CD14-positive monocyte (primary cell): ENCODE measurements around the gene HAPLN2. TPM values are rescaled to one million over a fixed set of nuclear protein-coding genes. Genes with fewer than 3 reads are reported as not detected.

ENCODE experiments used
- DNase-seq, 3 donors: peaks; one replicate each; pipeline ENCODE4 v3.0.0-alpha.2; 2011 to 2022
- H2AFZ ChIP-seq: 2 replicates; pipeline ENCODE4 v1.6.0; 2012; ENCODE audit warnings: mild to moderate bottlenecking, low read depth, low read length, inconsistent platforms; ENCODE audit not compliant: insufficient read depth, poor library complexity, severe bottlenecking
- H3K27ac ChIP-seq, 2 donors: 1 replicate in 1 of 2; 2 replicates in 1 of 2; pipeline ENCODE4 v1.5.1; 2012 to 2013; ENCODE audit warnings: low read length in 2 of 2, control low read depth in 1 of 2, inconsistent platforms in 1 of 2, low read depth in 1 of 2, mild to moderate bottlenecking in 1 of 2
- H3K27me3 ChIP-seq, 2 donors: one replicate each; pipeline versions ENCODE4 v1.6.0 to v1.6.1; 2011 to 2013; ENCODE audit warnings: low read length in 2 of 2; ENCODE audit not compliant: control insufficient read depth in 2 of 2, insufficient read depth in 2 of 2
- H3K36me3 ChIP-seq, 2 donors: replicated peaks in 1 of 2; 1 replicate in 1 of 2; 2 replicates in 1 of 2; pipeline versions ENCODE4 v1.5.1 to v1.6.1; 2012 to 2013; ENCODE audit warnings: low read length in 2 of 2, control low read depth in 1 of 2, inconsistent platforms in 1 of 2, mild to moderate bottlenecking in 1 of 2; ENCODE audit not compliant: insufficient read depth in 2 of 2, control insufficient read depth in 1 of 2
- H3K4me1 ChIP-seq, 2 donors: 1 replicate in 1 of 2; 2 replicates in 1 of 2; pipeline versions ENCODE4 v1.5.1 to v1.6.1; 2012 to 2013; ENCODE audit warnings: low read length in 2 of 2, control low read depth in 1 of 2, inconsistent platforms in 1 of 2, mild to moderate bottlenecking in 1 of 2, moderate library complexity in 1 of 2; ENCODE audit not compliant: insufficient read depth in 2 of 2, control insufficient read depth in 1 of 2
- H3K4me2 ChIP-seq: replicated peaks from 2 replicates; pipeline ENCODE3; 2012; ENCODE audit warnings: low read length, moderate library complexity, mild to moderate bottlenecking; ENCODE audit not compliant: poor library complexity, severe bottlenecking; ENCODE audit errors: extremely low read depth
- H3K4me3 ChIP-seq, 3 experiments: fragments of 200-600 bp in 1 of 3; sonication (generic) in 1 of 3; replicated peaks in 1 of 3; 1 replicate in 2 of 3; 2 replicates in 1 of 3; pipeline ENCODE4 v1.5.1; 2011 to 2013; ENCODE audit warnings: low read length in 3 of 3, mild to moderate bottlenecking in 3 of 3, control low read depth in 2 of 3, low read depth in 2 of 3, inconsistent platforms in 1 of 3, moderate library complexity in 1 of 3
- H3K79me2 ChIP-seq: 2 replicates; pipeline ENCODE4 v1.6.0; 2012; ENCODE audit warnings: mild to moderate bottlenecking, control low read depth, inconsistent platforms, low read length, moderate library complexity; ENCODE audit not compliant: insufficient read depth
- H3K9ac ChIP-seq: 2 replicates; pipeline ENCODE4 v1.6.0; 2017; ENCODE audit warnings: low read length, mild to moderate bottlenecking; ENCODE audit not compliant: insufficient read depth, poor library complexity, severe bottlenecking
- H3K9me3 ChIP-seq, 2 donors: replicated peaks in 1 of 2; 1 replicate in 1 of 2; 2 replicates in 1 of 2; pipeline versions ENCODE4 v1.5.1 to v1.6.1; 2012 to 2013; ENCODE audit warnings: low read length in 2 of 2, control low read depth in 1 of 2; ENCODE audit not compliant: control insufficient read depth in 1 of 2, insufficient read depth in 1 of 2
- H4K20me1 ChIP-seq: 2 replicates; pipeline ENCODE4 v1.6.0; 2012; ENCODE audit warnings: mild to moderate bottlenecking, low read length, control low read depth, moderate library complexity; ENCODE audit not compliant: insufficient read depth
- H3K27ac Mint-ChIP-seq, 7 donors: one replicate each; pipeline ENCODE4 v1.8.0; 2020; ENCODE audit warnings: mild to moderate bottlenecking in 7 of 7, mixed read lengths in 7 of 7, moderate library complexity in 6 of 7, inconsistent platforms in 2 of 7
- H3K27me3 Mint-ChIP-seq, 3 donors: one replicate each; pipeline ENCODE4 v1.8.0; 2021 to 2022; ENCODE audit warnings: low read depth in 3 of 3, mild to moderate bottlenecking in 3 of 3, mixed read lengths in 3 of 3, moderate library complexity in 3 of 3, inconsistent platforms in 1 of 3
- H3K36me3 Mint-ChIP-seq, 2 donors: one replicate each; pipeline ENCODE4 v1.8.0; 2020; ENCODE audit warnings: mixed read lengths in 2 of 2, inconsistent platforms in 1 of 2, mild to moderate bottlenecking in 1 of 2
- H3K4me1 Mint-ChIP-seq: one replicate; pipeline ENCODE4 v1.8.0; 2020; ENCODE audit warnings: mild to moderate bottlenecking, mixed read lengths
- H3K4me3 Mint-ChIP-seq, 2 donors: one replicate each; pipeline ENCODE4 v1.8.0; 2020; ENCODE audit warnings: mild to moderate bottlenecking in 2 of 2, mixed read lengths in 2 of 2, moderate library complexity in 1 of 2
- H3K9me3 Mint-ChIP-seq, 7 donors: one replicate each; pipeline ENCODE4 v1.8.0; 2020 to 2022; ENCODE audit warnings: mixed read lengths in 7 of 7, mild to moderate bottlenecking in 6 of 7, moderate library complexity in 6 of 7, inconsistent platforms in 2 of 7
- CTCF ChIP-seq: fragments of 200-600 bp; IDR thresholded peaks from one replicate; pipeline ENCODE4 v1.8.0; 2022; ENCODE audit warnings: antibody characterized with exemption, mild to moderate bottlenecking
- WGBS: methylation state at CpG from one replicate; pipeline ENCODE4 v1.1.5; 2013; ENCODE audit warnings: missing lambda C conversion rate; ENCODE audit not compliant: insufficient coverage; 5-methylcytosine and 5-hydroxymethylcytosine counted together
- intact Hi-C, 2 donors: fragments of 100-400 bp; cut with micrococcal nuclease; formaldehyde crosslinking; loops; one replicate each; pipeline versions ENCODE4 v1.15.0 to v1.15.1; 2023
- polyA plus RNA-seq, 3 donors: library from polyadenylated mRNA; depleted of rRNA in 1 of 3; unstranded in 2 of 3; stranded (reverse) in 1 of 3; fragments of 300-500 nt in 2 of 3; fragments of >200 nt in 1 of 3; fragmentation: Illumina TruSeq in 2 of 3; gene quantifications; 1 replicate in 2 of 3; 2 replicates in 1 of 3; pipeline ENCODE4 v1.2.3, GENCODE V29; 2012 to 2021

The HAPLN2 gene
- polyA plus RNA-seq, 3 donors: not detected

GRCh38 chr1:156659988-156660751 lies 41.0 kb downstream of the HAPLN2 start:
- 13% methylated on average over 35 of the region's 38 CpGs for WGBS
- peaks cover 74% of the 10 kb centered on the region for H3K4me1 Mint-ChIP-seq
- H3K27ac Mint-ChIP-seq: peak overlapping the region; percentile 74 to 85 (median 82)
- no peak overlapping the region for H2AFZ ChIP-seq
- H3K9me3 Mint-ChIP-seq: peaks cover 0 to 17% (median 5%) of the 10 kb centered on the region in 7 donors
- H3K36me3 ChIP-seq: no peaks in the 10 kb centered on the region
- intact Hi-C loops: loop anchor here in 1 of 2 donors (5.0 kb wide), 1 partner anchor 67 kb away; the partner anchor contains the start of genes ISG20L2 and METTL25B
- peaks cover 22 to 40% of the 10 kb centered on the region in 2 donors for H3K27me3 ChIP-seq
- H3K9ac ChIP-seq: no peak overlapping the region
- peak; percentile 91 to 98 (median 95) for DNase-seq
- H3K4me3 Mint-ChIP-seq: peak overlapping the region; percentile 51 to 74
- peak overlapping the region; percentile 45 for H3K4me2 ChIP-seq
- H3K27me3 Mint-ChIP-seq: peaks cover 42 to 59% (median 45%) of the 10 kb centered on the region in 3 donors
- peaks cover 73 to 80% of the 10 kb centered on the region in 2 donors for H3K4me1 ChIP-seq
- H3K79me2 ChIP-seq: no peaks in the 10 kb centered on the region
- H3K9me3 ChIP-seq: peaks cover 0 to 15% of the 10 kb centered on the region in 2 donors
- peaks cover 0 to 3% of the 10 kb centered on the region in 2 donors for H3K36me3 Mint-ChIP-seq
- peak; percentile 99 for TF ChIP-seq CTCF
- no peaks in the 10 kb centered on the region for H4K20me1 ChIP-seq
- H3K4me3 ChIP-seq: no peak overlapping the region
- no peak overlapping the region for H3K27ac ChIP-seq

- H3K4me3 Mint-ChIP-seq: no peak overlapping the region
- H3K27me3 Mint-ChIP-seq: peaks cover 41 to 59% (median 45%) of the 10 kb centered on the region in 3 donors
- Histone ChIP-seq H3K4me1 (peaks cover 78 to 85% of the 10 kb centered on the region in 2 donors), H3K9me3 (peaks cover 0 to 15% of the 10 kb centered on the region in 2 donors), H3K79me2 (no peaks in the 10 kb centered on the region), H3K36me3 (no peaks in the 10 kb centered on the region), H3K27ac (no peak overlapping the region), H4K20me1 (no peaks in the 10 kb centered on the region), H3K9ac (no peak overlapping the region), H3K4me3 (no peak overlapping the region), H3K4me2 (no peak overlapping the region), H2AFZ (no peak overlapping the region), H3K27me3 (peaks cover 16 to 38% of the 10 kb centered on the region in 2 donors)
- TF ChIP-seq CTCF: no peak
- 100% methylated on average over 1 of the region's 2 CpGs for WGBS
- intact Hi-C loops: loop anchor here in 1 of 2 donors (5.0 kb wide), 1 partner anchor 67 kb away; the partner anchor contains the start of genes ISG20L2 and METTL25B
- H3K4me1 Mint-ChIP-seq: peaks cover 80% of the 10 kb centered on the region
- H3K36me3 Mint-ChIP-seq: peaks cover 0 to 3% of the 10 kb centered on the region in 2 donors
- H3K9me3 Mint-ChIP-seq: peaks cover 0 to 16% (median 5%) of the 10 kb centered on the region in 7 donors
- no peak for DNase-seq
- peak overlapping the region; percentile 36 to 86 (median 79) for H3K27ac Mint-ChIP-seq
These were observed 41.5 kb downstream of the HAPLN2 start for GRCh38 chr1:156660752-156661112.
